Measurements from ENCODE around the gene SNX13.

DNA sequence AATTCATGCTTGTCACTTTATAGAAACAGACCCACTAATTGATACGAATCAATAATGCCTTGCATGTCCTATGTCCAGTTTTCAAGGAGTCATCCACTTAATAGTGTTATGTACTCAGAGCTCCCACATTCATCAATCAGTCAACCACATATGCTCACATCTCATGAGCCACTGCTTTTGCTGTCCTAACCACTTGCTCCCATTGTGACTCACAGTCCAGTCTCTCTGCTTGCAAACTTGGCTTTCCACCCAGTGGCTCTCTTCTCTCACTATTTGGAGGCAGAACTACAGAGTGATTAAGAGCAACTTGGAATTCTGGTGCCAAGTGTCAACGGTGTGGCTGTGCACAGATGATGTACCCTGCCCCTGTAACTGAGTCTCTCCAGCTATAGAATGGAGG, 166.0 kb downstream of the SNX13 start:
- TF ChIP-seq SPI1 (IDR thresholded peaks at IDR 0.05; ENCODE audit: borderline replicate concordance, low read depth) = no peak
- TF ChIP-seq, protein P1, sequence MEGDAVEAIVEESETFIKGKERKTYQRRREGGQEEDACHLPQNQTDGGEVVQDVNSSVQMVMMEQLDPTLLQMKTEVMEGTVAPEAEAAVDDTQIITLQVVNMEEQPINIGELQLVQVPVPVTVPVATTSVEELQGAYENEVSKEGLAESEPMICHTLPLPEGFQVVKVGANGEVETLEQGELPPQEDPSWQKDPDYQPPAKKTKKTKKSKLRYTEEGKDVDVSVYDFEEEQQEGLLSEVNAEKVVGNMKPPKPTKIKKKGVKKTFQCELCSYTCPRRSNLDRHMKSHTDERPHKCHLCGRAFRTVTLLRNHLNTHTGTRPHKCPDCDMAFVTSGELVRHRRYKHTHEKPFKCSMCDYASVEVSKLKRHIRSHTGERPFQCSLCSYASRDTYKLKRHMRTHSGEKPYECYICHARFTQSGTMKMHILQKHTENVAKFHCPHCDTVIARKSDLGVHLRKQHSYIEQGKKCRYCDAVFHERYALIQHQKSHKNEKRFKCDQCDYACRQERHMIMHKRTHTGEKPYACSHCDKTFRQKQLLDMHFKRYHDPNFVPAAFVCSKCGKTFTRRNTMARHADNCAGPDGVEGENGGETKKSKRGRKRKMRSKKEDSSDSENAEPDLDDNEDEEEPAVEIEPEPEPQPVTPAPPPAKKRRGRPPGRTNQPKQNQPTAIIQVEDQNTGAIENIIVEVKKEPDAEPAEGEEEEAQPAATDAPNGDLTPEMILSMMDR (IDR thresholded peaks at IDR 0.05; ENCODE audit: insufficient read depth, low read length) = no peak

Data from HL-60 (cell line).